ENCODE results near the gene DHX57.

- TF ChIP-seq CTCF (IDR thresholded peaks at IDR 0.05) (no peak), POLR2AphosphoS5 (IDR thresholded peaks at IDR 0.05) (no peak)
These were observed 99.9 kb downstream of the DHX57 start for GRCh38 chr2:38775921-38776225.
